OCI-LY1 (cell line): ENCODE data around the gene TMEM213.

Source experiments
- H2AFZ ChIP-seq: fragments of 200-600 bp; sonication (generic), shearing (Covaris generic); 2 replicates; pipeline ENCODE4 v1.6.0; 2014; ENCODE audit warnings: antibody characterized with exemption, mild to moderate bottlenecking, low read length
- H3F3A ChIP-seq: fragments of 200-600 bp; sonication (generic), shearing (Covaris generic); 2 replicates; pipeline ENCODE4 v1.6.0; 2014; ENCODE audit warnings: mild to moderate bottlenecking, antibody characterized with exemption, low read length, moderate library complexity; ENCODE audit not compliant: insufficient read depth
- H3K27ac ChIP-seq: fragments of 200-600 bp; sonication (generic); 2 replicates; pipeline ENCODE4 v1.5.1; 2014; ENCODE audit warnings: low read length, mixed run types, mild to moderate bottlenecking, low read depth; ENCODE audit not compliant: poor library complexity, severe bottlenecking
- H3K27me3 ChIP-seq: fragments of 200-600 bp; sonication (generic); 2 replicates; pipeline ENCODE4 v1.6.0; 2014; ENCODE audit warnings: antibody characterized with exemption, mild to moderate bottlenecking, low read length, moderate library complexity; ENCODE audit not compliant: insufficient read depth
- H3K36me3 ChIP-seq: fragments of 200-600 bp; sonication (generic); 2 replicates; pipeline ENCODE4 v1.6.1; 2014; ENCODE audit warnings: mild to moderate bottlenecking, antibody characterized with exemption, low read length, moderate library complexity, mixed read lengths; ENCODE audit not compliant: insufficient read depth
- H3K4me1 ChIP-seq: fragments of 200-600 bp; sonication (generic); 2 replicates; pipeline ENCODE4 v1.5.1; 2014; ENCODE audit warnings: mild to moderate bottlenecking, low read length, moderate library complexity; ENCODE audit not compliant: insufficient read depth, severe bottlenecking
- H3K4me2 ChIP-seq: fragments of 200-600 bp; sonication (generic), shearing (Covaris generic); 2 replicates; pipeline ENCODE4 v1.6.1; 2014; ENCODE audit warnings: low read length
- H3K4me3 ChIP-seq: fragments of 200-600 bp; sonication (generic); 2 replicates; pipeline ENCODE4 v1.5.1; 2014; ENCODE audit warnings: low read length, low read depth, mild to moderate bottlenecking, mixed read lengths; ENCODE audit not compliant: poor library complexity, severe bottlenecking
- H3K79me2 ChIP-seq: fragments of 200-600 bp; shearing (Covaris generic); 2 replicates; pipeline ENCODE4 v1.6.1; 2016; ENCODE audit warnings: mixed run types, low read length, mixed read lengths; ENCODE audit not compliant: insufficient read depth
- H3K9ac ChIP-seq: fragments of 200-600 bp; sonication (generic), shearing (Covaris generic); 2 replicates; pipeline ENCODE4 v1.6.1; 2014; ENCODE audit warnings: mild to moderate bottlenecking, low read length, mixed read lengths
- H3K9me2 ChIP-seq: fragments of 200-600 bp; sonication (generic), shearing (Covaris generic); 2 replicates; pipeline ENCODE4 v1.6.1; 2014; ENCODE audit warnings: low read depth, mild to moderate bottlenecking, low read length, mixed read lengths
- H3K9me3 ChIP-seq: fragments of 200-600 bp; shearing (Covaris generic); 2 replicates; pipeline ENCODE4 v1.6.1; 2014; ENCODE audit warnings: low read length, mixed read lengths
- H4K20me1 ChIP-seq: fragments of 200-600 bp; sonication (generic), shearing (Covaris generic); 2 replicates; pipeline ENCODE4 v1.6.0; 2016; ENCODE audit warnings: mild to moderate bottlenecking, low read length; ENCODE audit not compliant: insufficient read depth
- EZH2 ChIP-seq: fragments of 200-600 bp; sonication (generic), shearing (Covaris generic); IDR thresholded peaks from 2 replicates; pipeline ENCODE4 v1.8.0; 2017; ENCODE audit warnings: borderline replicate concordance, mixed run types, mild to moderate bottlenecking, antibody characterized with exemption, low read length, moderate library complexity, mixed read lengths
- TF ChIP-seq, protein P1 (sequence below): fragments of 200-600 bp; sonication (generic), shearing (Covaris generic); IDR thresholded peaks from 2 replicates; pipeline ENCODE4 v1.5.1; 2017; ENCODE audit warnings: mild to moderate bottlenecking, antibody characterized with exemption, low read length, moderate library complexity, mixed read lengths

TMEM213 gene

DNA sequence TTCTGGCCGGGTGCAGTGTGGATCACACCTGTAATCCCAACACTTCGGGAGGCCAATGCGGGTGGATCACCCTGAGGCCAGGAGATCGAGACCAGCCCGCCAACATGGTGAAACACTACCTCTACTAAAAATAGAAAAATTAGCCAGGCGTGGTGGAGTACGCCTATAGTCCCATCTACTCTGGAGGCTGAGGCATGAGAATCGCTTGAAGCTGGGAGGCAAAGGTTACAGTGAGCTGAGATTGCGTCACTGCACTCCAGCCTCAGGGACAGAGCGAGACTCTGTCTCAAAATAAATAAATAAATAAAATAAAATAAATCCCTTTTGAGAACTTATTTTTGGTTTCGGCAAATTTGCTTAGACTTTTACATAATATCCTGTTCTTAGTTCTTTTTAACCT lies 31.5 kb downstream of the TMEM213 start:
- no peak overlapping the region for H3K9ac ChIP-seq
- no peaks in the 10 kb centered on the region for H3K9me2 ChIP-seq
- H3K4me3 ChIP-seq: no peak overlapping the region
- no peaks in the 10 kb centered on the region for H3K36me3 ChIP-seq
- H3K79me2 ChIP-seq: no peaks in the 10 kb centered on the region
- no peaks in the 10 kb centered on the region for H4K20me1 ChIP-seq
- H3F3A ChIP-seq: no peaks in the 10 kb centered on the region
- no peak overlapping the region for H3K27ac ChIP-seq
- no peak overlapping the region for H2AFZ ChIP-seq
- H3K4me1 ChIP-seq: no peaks in the 10 kb centered on the region
- no peak overlapping the region for H3K4me2 ChIP-seq
- TF ChIP-seq, protein P1, sequence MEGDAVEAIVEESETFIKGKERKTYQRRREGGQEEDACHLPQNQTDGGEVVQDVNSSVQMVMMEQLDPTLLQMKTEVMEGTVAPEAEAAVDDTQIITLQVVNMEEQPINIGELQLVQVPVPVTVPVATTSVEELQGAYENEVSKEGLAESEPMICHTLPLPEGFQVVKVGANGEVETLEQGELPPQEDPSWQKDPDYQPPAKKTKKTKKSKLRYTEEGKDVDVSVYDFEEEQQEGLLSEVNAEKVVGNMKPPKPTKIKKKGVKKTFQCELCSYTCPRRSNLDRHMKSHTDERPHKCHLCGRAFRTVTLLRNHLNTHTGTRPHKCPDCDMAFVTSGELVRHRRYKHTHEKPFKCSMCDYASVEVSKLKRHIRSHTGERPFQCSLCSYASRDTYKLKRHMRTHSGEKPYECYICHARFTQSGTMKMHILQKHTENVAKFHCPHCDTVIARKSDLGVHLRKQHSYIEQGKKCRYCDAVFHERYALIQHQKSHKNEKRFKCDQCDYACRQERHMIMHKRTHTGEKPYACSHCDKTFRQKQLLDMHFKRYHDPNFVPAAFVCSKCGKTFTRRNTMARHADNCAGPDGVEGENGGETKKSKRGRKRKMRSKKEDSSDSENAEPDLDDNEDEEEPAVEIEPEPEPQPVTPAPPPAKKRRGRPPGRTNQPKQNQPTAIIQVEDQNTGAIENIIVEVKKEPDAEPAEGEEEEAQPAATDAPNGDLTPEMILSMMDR: no peak
- TF ChIP-seq EZH2: no peak
- H3K9me3 ChIP-seq: no peaks in the 10 kb centered on the region
- no peaks in the 10 kb centered on the region for H3K27me3 ChIP-seq

DNA sequence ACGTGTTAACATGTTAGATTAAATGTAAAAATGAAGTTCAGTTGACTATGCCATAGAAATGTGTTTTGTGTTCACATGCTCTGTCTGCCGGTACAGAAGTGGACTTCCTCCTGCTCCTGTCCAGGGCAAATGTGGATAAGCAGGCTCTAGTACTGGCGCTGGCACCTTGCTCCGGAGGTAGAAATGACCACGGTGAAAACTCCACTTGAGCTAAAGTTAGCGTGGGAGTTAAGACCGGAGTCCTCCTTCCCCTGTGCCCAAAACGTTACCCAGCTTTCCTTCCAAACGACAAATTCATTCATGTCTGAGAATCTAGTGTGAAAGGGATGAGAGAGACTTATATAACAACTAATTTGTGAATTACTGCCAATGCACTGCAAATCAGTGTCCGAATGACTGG lies 35.2 kb downstream of the TMEM213 start:
- Histone ChIP-seq H3F3A (no peaks in the 10 kb centered on the region), H3K4me3 (no peak overlapping the region), H3K27me3 (no peaks in the 10 kb centered on the region), H3K9me3 (no peaks in the 10 kb centered on the region), H2AFZ (no peak overlapping the region), H3K4me1 (no peaks in the 10 kb centered on the region), H3K27ac (no peak overlapping the region), H3K36me3 (no peaks in the 10 kb centered on the region), H3K9me2 (no peaks in the 10 kb centered on the region), H3K4me2 (no peak overlapping the region), H3K79me2 (no peaks in the 10 kb centered on the region), H3K9ac (no peak overlapping the region), H4K20me1 (no peaks in the 10 kb centered on the region)
- TF ChIP-seq, protein P1: no peak
- TF ChIP-seq EZH2: no peak

DNA sequence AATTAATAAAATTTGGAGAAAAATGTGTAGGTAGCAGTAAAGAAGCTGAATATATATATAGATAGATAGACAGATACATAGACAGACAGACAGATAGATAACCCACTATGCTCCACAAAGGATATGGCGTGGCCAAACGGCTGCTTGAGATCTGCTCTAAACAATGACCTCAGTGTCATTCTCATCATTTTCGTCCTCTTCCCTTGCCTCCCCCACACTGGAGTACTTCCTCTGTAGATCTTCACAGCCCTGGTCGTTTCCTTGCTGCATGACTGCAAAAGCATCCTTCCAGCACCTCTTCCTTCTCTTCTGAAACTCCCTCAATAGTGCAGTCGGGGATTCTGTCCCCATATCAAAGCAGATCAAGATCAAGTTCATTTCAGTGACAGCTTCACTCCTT lies 35.8 kb downstream of the TMEM213 start:
- no peaks in the 10 kb centered on the region for H3K27me3 ChIP-seq
- no peaks in the 10 kb centered on the region for H3K9me3 ChIP-seq
- no peak overlapping the region for H3K27ac ChIP-seq
- no peak for TF ChIP-seq EZH2
- TF ChIP-seq, protein P1: no peak
- H3K79me2 ChIP-seq: no peaks in the 10 kb centered on the region
- no peak overlapping the region for H3K4me3 ChIP-seq
- no peak overlapping the region for H3K4me2 ChIP-seq
- H3K4me1 ChIP-seq: no peaks in the 10 kb centered on the region
- no peaks in the 10 kb centered on the region for H3K9me2 ChIP-seq
- H3F3A ChIP-seq: no peaks in the 10 kb centered on the region
- H4K20me1 ChIP-seq: no peaks in the 10 kb centered on the region
- no peaks in the 10 kb centered on the region for H3K36me3 ChIP-seq
- H2AFZ ChIP-seq: no peak overlapping the region
- no peak overlapping the region for H3K9ac ChIP-seq
